SU-DHL-6 (cell line): ENCODE results near the gene SPDYE17.
"Not testable (repeated sequence)": the region's sequence is repeated elsewhere in the genome, so short reads cannot be mapped to it uniquely, and the experiment has no call there.

Source experiments
- H2AFZ ChIP-seq: fragments of 200-600 bp; sonication (generic); 2 replicates; pipeline ENCODE4 v1.6.1; 2014; ENCODE audit warnings: low read depth, mild to moderate bottlenecking, moderate library complexity, mixed read lengths, antibody characterized with exemption, low read length; ENCODE audit not compliant: severe bottlenecking
- H3F3A ChIP-seq: fragments of 200-600 bp; shearing (Covaris generic); 2 replicates; pipeline ENCODE4 v1.6.0; 2016; ENCODE audit warnings: antibody characterized with exemption, mild to moderate bottlenecking; ENCODE audit not compliant: insufficient read depth
- H3K27ac ChIP-seq: fragments of 200-600 bp; sonication (generic); 2 replicates; pipeline ENCODE4 v1.5.1; 2016; ENCODE audit warnings: low read depth, mild to moderate bottlenecking, low read length, moderate library complexity, mixed read lengths
- H3K27me3 ChIP-seq: fragments of 200-600 bp; sonication (generic), shearing (Covaris generic); 2 replicates; pipeline ENCODE4 v1.6.0; 2014; ENCODE audit warnings: mild to moderate bottlenecking, low read length
- H3K36me3 ChIP-seq: fragments of 200-600 bp; sonication (generic); 2 replicates; pipeline ENCODE4 v1.6.1; 2014; ENCODE audit warnings: mild to moderate bottlenecking, low read length, mixed read lengths
- H3K4me2 ChIP-seq: fragments of 300-600, 200-600 bp; shearing (Covaris generic), sonication (generic); 2 replicates; pipeline ENCODE4 v1.6.0; 2014; ENCODE audit warnings: low read length, low read depth, mild to moderate bottlenecking; ENCODE audit not compliant: poor library complexity, severe bottlenecking
- H3K4me3 ChIP-seq: fragments of 200-600 bp; sonication (generic); 2 replicates; pipeline ENCODE4 v1.5.1; 2014; ENCODE audit warnings: antibody characterized with exemption, low read length, mild to moderate bottlenecking, mixed read lengths; ENCODE audit not compliant: insufficient read depth, poor library complexity, severe bottlenecking
- H3K79me2 ChIP-seq: fragments of 200-600 bp; sonication (generic); 2 replicates; pipeline ENCODE4 v1.6.1; 2014; ENCODE audit warnings: mild to moderate bottlenecking, low read length, moderate library complexity; ENCODE audit not compliant: insufficient read depth
- H3K9ac ChIP-seq: fragments of 200-600 bp; sonication (generic); 2 replicates; pipeline ENCODE4 v1.7.0; 2014; ENCODE audit warnings: mild to moderate bottlenecking, low read length
- H3K9me2 ChIP-seq: fragments of 200-600 bp; sonication (generic); replicated peaks from 2 replicates; pipeline ENCODE4 v1.6.1; 2014; ENCODE audit warnings: low read length; ENCODE audit not compliant: insufficient read depth
- H3K9me3 ChIP-seq: fragments of 200-600 bp; sonication (generic); 2 replicates; pipeline ENCODE4 v1.6.1; 2014; ENCODE audit warnings: low read length, mixed read lengths; ENCODE audit not compliant: insufficient read depth
- H4K20me1 ChIP-seq: fragments of 200-600 bp; sonication (generic); 2 replicates; pipeline ENCODE4 v1.6.1; 2014; ENCODE audit warnings: low read depth, mild to moderate bottlenecking, antibody characterized with exemption, low read length, moderate library complexity, mixed read lengths
- EZH2phosphoT487 ChIP-seq: fragments of 200-600 bp; sonication (generic), shearing (Covaris generic); conservative IDR thresholded peaks from 2 replicates; pipeline ENCODE4 v1.6.1; 2018; ENCODE audit warnings: mild to moderate bottlenecking, antibody characterized with exemption, low read length, moderate library complexity, mixed read lengths
- TF ChIP-seq, protein P1 (sequence below): fragments of 200-600 bp; sonication (generic); IDR thresholded peaks from one replicate; pipeline ENCODE4 v1.5.1; 2017; ENCODE audit warnings: antibody characterized with exemption, mild to moderate bottlenecking, low read length, moderate library complexity; ENCODE audit not compliant: insufficient read depth, poor library complexity, severe bottlenecking

The SPDYE17 gene

DNA sequence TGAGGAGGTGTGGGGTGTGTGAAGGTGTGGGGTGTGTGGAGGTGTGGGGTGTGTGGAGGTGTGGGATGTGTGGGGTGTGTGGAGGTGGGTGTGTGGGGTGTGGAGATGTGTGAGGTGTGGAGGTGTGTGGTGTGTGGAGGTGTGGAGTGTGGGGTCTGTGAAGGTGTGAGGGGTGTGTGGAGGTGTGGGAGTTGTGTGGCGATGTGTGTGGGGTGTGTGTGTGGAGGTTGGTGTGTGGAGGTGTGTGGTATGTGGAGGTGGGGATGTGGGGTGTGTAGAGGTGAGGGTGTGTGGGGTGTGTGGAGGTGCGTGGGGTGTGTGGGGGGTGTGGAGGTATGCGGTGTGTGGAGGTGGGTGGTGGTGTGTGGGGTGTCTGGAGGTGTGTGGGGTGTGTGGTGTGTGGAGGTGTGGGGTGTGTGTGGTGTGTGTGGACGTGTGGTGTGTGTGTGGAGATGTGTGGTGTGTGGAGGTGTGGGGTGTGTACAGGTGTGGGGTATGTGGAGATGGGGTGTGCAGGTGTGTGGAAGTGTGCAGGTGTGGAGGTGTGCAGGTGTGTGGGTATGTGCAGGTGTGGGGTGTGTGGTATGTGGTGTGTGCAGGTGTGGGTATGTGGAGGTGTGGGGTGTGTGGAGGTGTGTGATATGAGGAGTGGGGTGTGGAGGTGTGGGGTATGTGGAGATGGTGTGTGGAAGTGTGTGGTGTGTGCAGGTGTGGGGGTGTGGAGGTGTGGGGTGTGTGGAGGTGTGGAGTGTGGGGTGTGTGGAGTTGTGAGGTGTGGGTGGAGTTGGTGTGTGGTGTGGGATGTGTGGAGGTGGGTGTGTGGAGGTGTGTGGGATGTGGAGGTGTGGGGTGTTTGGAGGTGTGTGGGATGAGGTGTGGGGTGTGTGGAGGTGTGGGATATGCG lies 34.5 kb downstream of the SPDYE17 start:
- Histone ChIP-seq H3K4me2 (no peak overlapping the region), H3K4me3 (no peak overlapping the region), H3F3A (no peaks in the 10 kb centered on the region), H3K36me3 (no peaks in the 10 kb centered on the region), H2AFZ (no peak overlapping the region), H3K9ac (no peak overlapping the region), H3K27ac (no peak overlapping the region), H3K9me3 (no peaks in the 10 kb centered on the region), H3K27me3 (no peaks in the 10 kb centered on the region), H3K79me2 (no peaks in the 10 kb centered on the region), H4K20me1 (no peaks in the 10 kb centered on the region), H3K9me2 (no peaks in the 10 kb centered on the region)
- no peak for TF ChIP-seq EZH2phosphoT487
- TF ChIP-seq, protein P1, sequence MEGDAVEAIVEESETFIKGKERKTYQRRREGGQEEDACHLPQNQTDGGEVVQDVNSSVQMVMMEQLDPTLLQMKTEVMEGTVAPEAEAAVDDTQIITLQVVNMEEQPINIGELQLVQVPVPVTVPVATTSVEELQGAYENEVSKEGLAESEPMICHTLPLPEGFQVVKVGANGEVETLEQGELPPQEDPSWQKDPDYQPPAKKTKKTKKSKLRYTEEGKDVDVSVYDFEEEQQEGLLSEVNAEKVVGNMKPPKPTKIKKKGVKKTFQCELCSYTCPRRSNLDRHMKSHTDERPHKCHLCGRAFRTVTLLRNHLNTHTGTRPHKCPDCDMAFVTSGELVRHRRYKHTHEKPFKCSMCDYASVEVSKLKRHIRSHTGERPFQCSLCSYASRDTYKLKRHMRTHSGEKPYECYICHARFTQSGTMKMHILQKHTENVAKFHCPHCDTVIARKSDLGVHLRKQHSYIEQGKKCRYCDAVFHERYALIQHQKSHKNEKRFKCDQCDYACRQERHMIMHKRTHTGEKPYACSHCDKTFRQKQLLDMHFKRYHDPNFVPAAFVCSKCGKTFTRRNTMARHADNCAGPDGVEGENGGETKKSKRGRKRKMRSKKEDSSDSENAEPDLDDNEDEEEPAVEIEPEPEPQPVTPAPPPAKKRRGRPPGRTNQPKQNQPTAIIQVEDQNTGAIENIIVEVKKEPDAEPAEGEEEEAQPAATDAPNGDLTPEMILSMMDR: no peak

DNA sequence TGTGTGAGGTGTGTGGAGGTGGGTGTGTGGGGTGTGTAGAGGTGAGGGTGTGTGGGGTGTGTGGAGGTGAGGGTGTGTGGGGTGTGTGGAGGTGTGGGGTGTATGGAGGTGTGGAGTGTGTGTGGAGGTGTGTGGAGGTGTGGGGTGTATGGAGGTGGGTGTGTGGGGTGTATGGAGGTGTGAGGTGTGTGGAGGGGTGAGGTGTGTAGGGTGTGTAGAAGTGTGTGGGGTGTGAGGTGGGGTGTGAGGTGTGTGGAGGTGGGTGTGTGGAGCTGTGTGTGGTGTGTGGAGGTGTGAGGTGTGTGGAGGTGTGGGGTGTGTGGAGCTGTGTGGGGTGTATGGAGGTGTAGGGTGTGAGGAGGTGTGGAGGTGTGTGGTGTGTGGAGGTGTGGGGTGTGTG lies 35.2 kb downstream of the SPDYE17 start:
- H3K79me2 ChIP-seq, H3K9me2 ChIP-seq, H3K9me3 ChIP-seq, H3K4me2 ChIP-seq, H3K27me3 ChIP-seq, H3K27ac ChIP-seq, H3K9ac ChIP-seq, H4K20me1 ChIP-seq, H3F3A ChIP-seq, H2AFZ ChIP-seq, H3K36me3 ChIP-seq, H3K4me3 ChIP-seq: not testable (repeated sequence)

DNA sequence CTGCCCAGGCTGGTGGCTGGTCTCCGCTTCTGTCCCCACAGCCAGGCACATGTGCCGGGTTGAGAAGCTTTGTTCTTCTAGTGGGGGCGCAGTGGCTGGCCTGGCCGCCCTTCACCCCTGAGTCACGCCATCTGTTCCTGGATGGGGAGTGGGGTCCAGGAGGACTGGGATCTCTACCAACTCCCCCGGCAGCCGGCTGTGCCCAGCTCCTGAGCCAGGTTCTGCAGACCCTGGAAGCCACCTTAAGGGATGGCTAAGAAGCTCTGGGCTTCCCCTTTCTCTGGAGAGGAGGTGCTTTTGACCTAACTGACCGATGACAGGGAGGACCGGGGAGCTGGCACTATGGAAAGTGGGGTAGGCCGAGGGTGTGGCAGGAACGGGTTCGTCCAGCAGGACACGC lies 37.9 kb downstream of the SPDYE17 start:
- H3K4me3 ChIP-seq, H3K4me2 ChIP-seq, H3F3A ChIP-seq, H2AFZ ChIP-seq, H3K27me3 ChIP-seq, H3K9me2 ChIP-seq, H4K20me1 ChIP-seq, H3K9me3 ChIP-seq, H3K79me2 ChIP-seq, H3K27ac ChIP-seq, H3K36me3 ChIP-seq, H3K9ac ChIP-seq: not testable (repeated sequence)

DNA sequence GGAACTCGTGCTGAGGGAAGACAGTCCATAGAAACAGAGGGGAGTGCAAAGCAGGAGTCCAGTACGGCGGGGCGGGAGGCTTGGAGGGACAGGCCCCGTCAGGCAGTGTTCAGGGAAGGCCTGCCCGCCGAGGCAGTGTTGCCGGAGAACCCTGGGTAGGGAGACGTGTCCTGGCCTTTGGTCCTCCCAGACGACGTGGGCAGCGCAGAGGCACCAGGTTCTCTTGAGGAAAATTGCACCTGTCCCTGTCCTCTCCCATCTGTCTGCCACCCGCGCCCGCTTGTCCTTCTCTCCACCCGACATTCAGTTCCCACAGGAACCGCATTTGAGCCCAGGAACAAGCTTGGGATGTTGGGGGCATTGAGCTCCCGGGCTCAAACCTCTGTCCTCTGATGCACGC lies 38.3 kb downstream of the SPDYE17 start:
- H3K4me3 ChIP-seq, H2AFZ ChIP-seq, H3K36me3 ChIP-seq, H3K4me2 ChIP-seq, H3K9ac ChIP-seq, H3K27ac ChIP-seq, H4K20me1 ChIP-seq, H3K27me3 ChIP-seq, H3K9me3 ChIP-seq, H3K79me2 ChIP-seq, H3F3A ChIP-seq, H3K9me2 ChIP-seq: not testable (repeated sequence)

DNA sequence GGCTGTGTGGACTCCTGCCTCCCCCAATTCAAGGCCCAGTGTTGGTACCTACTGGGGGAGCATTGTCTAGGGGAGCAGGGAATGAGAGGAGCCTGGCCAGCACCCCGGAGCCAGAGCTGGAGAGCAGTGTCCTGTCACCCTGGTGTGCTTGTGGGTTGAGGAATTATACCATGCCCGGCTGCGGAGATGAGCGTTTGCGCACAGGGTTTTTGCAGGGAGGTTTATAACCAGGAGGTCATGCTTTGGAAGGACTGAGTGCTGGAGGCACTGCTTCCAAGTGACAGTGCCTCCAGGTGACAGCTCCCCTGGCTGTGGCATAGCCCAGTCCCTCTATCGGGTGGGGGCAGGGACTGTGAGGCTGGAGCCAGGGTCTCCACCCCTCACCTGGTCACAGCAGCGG lies 39.3 kb downstream of the SPDYE17 start:
- H3K9me3 ChIP-seq, H3K79me2 ChIP-seq, H3K9ac ChIP-seq, H3K27ac ChIP-seq, H3K9me2 ChIP-seq, H3F3A ChIP-seq, H2AFZ ChIP-seq, H4K20me1 ChIP-seq, H3K4me3 ChIP-seq, H3K27me3 ChIP-seq, H3K36me3 ChIP-seq, H3K4me2 ChIP-seq: not testable (repeated sequence)

DNA sequence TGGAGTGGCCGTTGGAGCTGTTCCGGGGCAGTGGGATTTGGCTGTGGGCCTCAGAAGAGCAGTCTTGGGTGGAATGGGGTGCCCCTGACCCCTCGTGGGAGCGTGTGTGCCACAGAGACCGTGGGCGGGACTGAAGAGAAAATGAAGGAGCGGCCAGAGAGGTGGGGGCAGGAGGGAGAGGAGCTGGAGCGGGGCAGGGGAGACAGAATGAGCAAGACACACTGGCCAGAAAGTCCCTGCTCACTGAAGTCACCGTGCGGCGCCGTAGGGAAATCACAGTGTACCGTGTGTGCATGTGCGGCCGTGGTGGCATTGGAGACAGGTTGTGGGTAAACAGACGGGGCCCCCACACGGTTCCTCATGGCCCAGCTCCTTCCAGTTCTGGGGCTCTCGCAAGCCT lies 40.0 kb downstream of the SPDYE17 start:
- H3K27me3 ChIP-seq, H3K79me2 ChIP-seq, H4K20me1 ChIP-seq, H3K9me2 ChIP-seq, H2AFZ ChIP-seq, H3K9me3 ChIP-seq, H3K9ac ChIP-seq, H3K36me3 ChIP-seq, H3K27ac ChIP-seq, H3K4me2 ChIP-seq, H3K4me3 ChIP-seq, H3F3A ChIP-seq: not testable (repeated sequence)

DNA sequence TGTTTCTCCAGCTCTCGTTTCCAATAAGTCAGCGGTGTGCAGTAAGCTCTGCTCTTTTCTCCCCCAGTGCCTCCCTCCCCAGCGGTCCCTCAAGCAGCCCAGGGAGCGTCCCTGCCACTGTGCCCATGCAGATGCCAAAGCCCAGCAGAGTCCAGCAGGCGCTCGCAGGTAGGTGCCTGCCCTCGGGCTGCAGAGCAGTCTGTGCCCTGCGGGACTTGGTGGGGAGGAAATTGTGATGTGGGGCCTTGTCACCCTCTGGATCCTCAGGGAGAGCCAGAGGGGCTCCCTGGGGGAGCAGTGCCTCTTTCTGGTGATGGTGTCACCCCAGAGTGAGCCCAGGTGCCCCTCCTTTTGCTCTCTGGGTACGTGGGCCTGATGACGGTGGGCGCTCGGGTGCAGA lies 42.0 kb downstream of the SPDYE17 start:
- H3K9me3 ChIP-seq, H4K20me1 ChIP-seq, H3K79me2 ChIP-seq, H3K4me2 ChIP-seq, H3K9ac ChIP-seq, H3K27ac ChIP-seq, H3K4me3 ChIP-seq, H3F3A ChIP-seq, H2AFZ ChIP-seq, H3K36me3 ChIP-seq, H3K27me3 ChIP-seq, H3K9me2 ChIP-seq: not testable (repeated sequence)
